Measurements from ENCODE around the gene IGSF22. TPM values are rescaled to one million over a fixed set of nuclear protein-coding genes. Genes with fewer than 3 reads are reported as not detected.
A peak's percentile ranks its signal among the peaks of the same experiment; 100 is the strongest.

IGSF22 gene
- total RNA-seq, 1 experiment from 2014 or later = not detected

GRCh38 chr11:18728658-18729057 is 2.7 kb upstream of the IGSF22 start:
- H3K4me1 ChIP-seq (ENCODE audit: low read length) = peaks cover 3% of the 10 kb centered on the region
- no peak overlapping the region for H3K4me2 ChIP-seq (ENCODE audit: low read depth, low read length, poor library complexity, severe bottlenecking)
- no peaks in the 10 kb centered on the region for H3K79me2 ChIP-seq (ENCODE audit: low read length)
- H3K27ac ChIP-seq (ENCODE audit: low read length) = no peak overlapping the region
- H3K4me3 ChIP-seq (ENCODE audit: low read length) = no peak overlapping the region
- H3K9me2 ChIP-seq (replicated peaks; ENCODE audit: insufficient read depth, low read length) = no peaks in the 10 kb centered on the region
- no peaks in the 10 kb centered on the region for H3K9me3 ChIP-seq (ENCODE audit: low read length)
- no peak for DNase-seq
- no peaks in the 10 kb centered on the region for H4K20me1 ChIP-seq (ENCODE audit: insufficient read depth, low read depth, low read length)
- H3K36me3 ChIP-seq (ENCODE audit: insufficient read depth, low read length) = no peaks in the 10 kb centered on the region
- no peak overlapping the region for H2AFZ ChIP-seq (ENCODE audit: low read length)
- no peak overlapping the region for H3K9ac ChIP-seq (ENCODE audit: low read length)
- H3K27me3 ChIP-seq (ENCODE audit: low read length) = no peaks in the 10 kb centered on the region

GRCh38 chr11:18727479-18728236 is 1.7 kb upstream of the IGSF22 start:
- no peaks in the 10 kb centered on the region for H3K36me3 ChIP-seq (ENCODE audit: insufficient read depth, low read length)
- no peaks in the 10 kb centered on the region for H3K9me2 ChIP-seq (replicated peaks; ENCODE audit: insufficient read depth, low read length)
- H3K4me1 ChIP-seq (ENCODE audit: low read length) = peaks cover 3% of the 10 kb centered on the region
- no peak overlapping the region for H3K4me3 ChIP-seq (ENCODE audit: low read length)
- peak; percentile 76 for DNase-seq
- H3K27ac ChIP-seq (ENCODE audit: low read length) = no peak overlapping the region
- H3K9ac ChIP-seq (ENCODE audit: low read length) = no peak overlapping the region
- H3K4me2 ChIP-seq (ENCODE audit: low read depth, low read length, poor library complexity, severe bottlenecking) = no peak overlapping the region
- no peaks in the 10 kb centered on the region for H3K79me2 ChIP-seq (ENCODE audit: low read length)
- no peak overlapping the region; the same call in 1 of the 2 replicates for H2AFZ ChIP-seq (ENCODE audit: low read length)
- no peaks in the 10 kb centered on the region for H3K9me3 ChIP-seq (ENCODE audit: low read length)
- H3K27me3 ChIP-seq (ENCODE audit: low read length) = no peaks in the 10 kb centered on the region
- no peaks in the 10 kb centered on the region for H4K20me1 ChIP-seq (ENCODE audit: insufficient read depth, low read depth, low read length)

GRCh38 chr11:18723991-18724390 is 2.0 kb downstream of the IGSF22 start:
- H3K9me2 ChIP-seq (replicated peaks; ENCODE audit: insufficient read depth, low read length) = no peaks in the 10 kb centered on the region
- H4K20me1 ChIP-seq (ENCODE audit: insufficient read depth, low read depth, low read length) = no peaks in the 10 kb centered on the region
- no peak overlapping the region for H2AFZ ChIP-seq (ENCODE audit: low read length)
- H3K4me3 ChIP-seq (ENCODE audit: low read length) = no peak overlapping the region
- H3K9me3 ChIP-seq (ENCODE audit: low read length) = no peaks in the 10 kb centered on the region
- DNase-seq = no peak
- no peak overlapping the region for H3K4me2 ChIP-seq (ENCODE audit: low read depth, low read length, poor library complexity, severe bottlenecking)
- H3K9ac ChIP-seq (ENCODE audit: low read length) = no peak overlapping the region
- H3K27ac ChIP-seq (ENCODE audit: low read length) = no peak overlapping the region
- peaks cover 13% of the 10 kb centered on the region for H3K4me1 ChIP-seq (ENCODE audit: low read length)
- H3K79me2 ChIP-seq (ENCODE audit: low read length) = no peaks in the 10 kb centered on the region
- H3K27me3 ChIP-seq (ENCODE audit: low read length) = no peaks in the 10 kb centered on the region
- H3K36me3 ChIP-seq (ENCODE audit: insufficient read depth, low read length) = no peaks in the 10 kb centered on the region

DNA sequence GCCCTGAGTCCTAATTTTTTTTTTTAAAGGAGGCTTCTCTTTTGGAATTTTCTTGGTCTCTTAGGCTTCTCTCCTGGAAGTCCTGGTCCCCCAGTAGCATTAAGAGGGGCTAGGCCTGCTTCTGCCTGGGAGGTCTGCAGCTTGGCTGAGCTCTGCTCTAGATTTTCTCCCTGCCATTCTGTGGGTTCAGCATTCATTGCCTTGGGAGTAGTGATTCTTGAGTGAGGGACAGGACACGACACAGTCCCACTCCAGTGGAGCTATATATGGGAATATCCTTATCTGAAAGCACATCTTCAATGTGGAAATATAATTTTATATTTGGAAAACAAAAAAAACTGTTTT is 3.7 kb downstream of the IGSF22 start:
- Histone ChIP-seq H3K9me3 (ENCODE audit: low read length) (no peaks in the 10 kb centered on the region), H3K4me3 (ENCODE audit: low read length) (peak overlapping the region; percentile 75; the same call in 1 of the 2 replicates), H3K36me3 (ENCODE audit: insufficient read depth, low read length) (no peaks in the 10 kb centered on the region), H3K9ac (ENCODE audit: low read length) (peak overlapping the region; percentile 69; the same call in 1 of the 2 replicates), H3K9me2 (replicated peaks; ENCODE audit: insufficient read depth, low read length) (no peaks in the 10 kb centered on the region), H4K20me1 (ENCODE audit: insufficient read depth, low read depth, low read length) (no peaks in the 10 kb centered on the region), H3K27me3 (ENCODE audit: low read length) (no peaks in the 10 kb centered on the region), H2AFZ (ENCODE audit: low read length) (no peak overlapping the region), H3K27ac (ENCODE audit: low read length) (no peak overlapping the region), H3K79me2 (ENCODE audit: low read length) (no peaks in the 10 kb centered on the region), H3K4me2 (ENCODE audit: low read depth, low read length, poor library complexity, severe bottlenecking) (peak overlapping the region; percentile 87), H3K4me1 (ENCODE audit: low read length) (peaks cover 10% of the 10 kb centered on the region)
- DNase-seq = no peak

DNA sequence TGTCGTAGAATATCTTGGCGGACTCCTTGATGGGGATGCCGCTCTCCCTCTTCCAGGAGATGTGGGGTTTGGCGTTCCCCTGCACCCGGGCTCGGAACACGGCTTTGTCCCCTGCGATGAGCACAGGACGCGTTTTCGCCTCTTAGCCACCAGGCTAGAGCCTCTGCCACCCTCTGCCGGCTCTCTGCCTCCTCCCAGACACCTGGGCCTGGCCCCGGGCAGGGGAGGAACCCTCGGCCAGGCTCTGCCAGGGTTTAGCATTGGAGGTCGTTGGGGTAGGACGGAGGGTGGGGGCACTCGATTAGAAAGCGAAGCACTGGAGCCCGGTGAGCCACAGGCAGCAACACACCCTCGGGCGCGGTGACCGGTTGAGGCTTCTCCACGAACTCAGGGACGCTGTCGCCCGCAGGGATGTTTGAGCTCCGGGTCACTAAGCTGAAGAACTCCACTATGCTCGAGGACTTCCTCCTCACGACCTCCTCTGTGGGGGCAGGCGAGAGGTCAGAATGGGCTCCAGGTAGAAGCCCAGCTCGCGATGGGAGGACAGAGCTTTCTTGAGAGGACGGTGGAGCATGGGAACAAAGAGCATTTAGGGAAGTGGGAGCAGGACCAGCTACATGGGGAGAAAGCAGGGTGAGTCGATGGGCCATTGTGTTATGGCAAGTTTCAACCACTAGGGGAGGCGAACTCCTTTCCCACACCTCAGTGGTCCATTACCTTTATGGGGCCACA is 4.3 kb downstream of the IGSF22 start:
- H3K36me3 ChIP-seq (ENCODE audit: insufficient read depth, low read length) = no peaks in the 10 kb centered on the region
- peak overlapping the region; percentile 75 for H3K4me3 ChIP-seq (ENCODE audit: low read length)
- H3K79me2 ChIP-seq (ENCODE audit: low read length) = no peaks in the 10 kb centered on the region
- H3K4me2 ChIP-seq (ENCODE audit: low read depth, low read length, poor library complexity, severe bottlenecking) = peak overlapping the region; percentile 87
- no peak overlapping the region for H3K27ac ChIP-seq (ENCODE audit: low read length)
- no peaks in the 10 kb centered on the region for H3K9me3 ChIP-seq (ENCODE audit: low read length)
- H3K9me2 ChIP-seq (replicated peaks; ENCODE audit: insufficient read depth, low read length) = no peaks in the 10 kb centered on the region
- DNase-seq = peak; percentile 79
- H2AFZ ChIP-seq (ENCODE audit: low read length) = peak overlapping the region; percentile 96
- H3K27me3 ChIP-seq (ENCODE audit: low read length) = no peaks in the 10 kb centered on the region
- peak overlapping the region; percentile 69 for H3K9ac ChIP-seq (ENCODE audit: low read length)
- no peaks in the 10 kb centered on the region for H4K20me1 ChIP-seq (ENCODE audit: insufficient read depth, low read depth, low read length)
- H3K4me1 ChIP-seq (ENCODE audit: low read length) = peaks cover 10% of the 10 kb centered on the region

- Histone ChIP-seq H3K79me2 (ENCODE audit: low read length) (no peaks in the 10 kb centered on the region), H3K4me1 (ENCODE audit: low read length) (peaks cover 10% of the 10 kb centered on the region), H3K27me3 (ENCODE audit: low read length) (no peaks in the 10 kb centered on the region), H3K36me3 (ENCODE audit: insufficient read depth, low read length) (no peaks in the 10 kb centered on the region), H3K9me2 (replicated peaks; ENCODE audit: insufficient read depth, low read length) (no peaks in the 10 kb centered on the region), H4K20me1 (ENCODE audit: insufficient read depth, low read depth, low read length) (no peaks in the 10 kb centered on the region), H3K9me3 (ENCODE audit: low read length) (no peaks in the 10 kb centered on the region), H3K4me3 (ENCODE audit: low read length) (peak overlapping the region; percentile 75), H3K4me2 (ENCODE audit: low read depth, low read length, poor library complexity, severe bottlenecking) (peak overlapping the region; percentile 87), H2AFZ (ENCODE audit: low read length) (peak overlapping the region; percentile 96), H3K9ac (ENCODE audit: low read length) (peak overlapping the region; percentile 69), H3K27ac (ENCODE audit: low read length) (no peak overlapping the region)
- DNase-seq = peak; percentile 88
Measured at GRCh38 chr11:18720808-18721560, 5.0 kb downstream of the IGSF22 start.

GRCh38 chr11:18720091-18720807 is 5.7 kb downstream of the IGSF22 start:
- H3K9me3 ChIP-seq (ENCODE audit: low read length) = no peaks in the 10 kb centered on the region
- H3K79me2 ChIP-seq (ENCODE audit: low read length) = no peaks in the 10 kb centered on the region
- no peaks in the 10 kb centered on the region for H3K36me3 ChIP-seq (ENCODE audit: insufficient read depth, low read length)
- H3K27ac ChIP-seq (ENCODE audit: low read length) = no peak overlapping the region
- H3K27me3 ChIP-seq (ENCODE audit: low read length) = no peaks in the 10 kb centered on the region
- peak overlapping the region; percentile 87 for H3K4me2 ChIP-seq (ENCODE audit: low read depth, low read length, poor library complexity, severe bottlenecking)
- no peak overlapping the region for H3K4me3 ChIP-seq (ENCODE audit: low read length)
- DNase-seq = no peak
- H4K20me1 ChIP-seq (ENCODE audit: insufficient read depth, low read depth, low read length) = no peaks in the 10 kb centered on the region
- peak overlapping the region; percentile 96; the same call in 1 of the 2 replicates for H2AFZ ChIP-seq (ENCODE audit: low read length)
- peaks cover 10% of the 10 kb centered on the region for H3K4me1 ChIP-seq (ENCODE audit: low read length)
- no peak overlapping the region for H3K9ac ChIP-seq (ENCODE audit: low read length)
- H3K9me2 ChIP-seq (replicated peaks; ENCODE audit: insufficient read depth, low read length) = no peaks in the 10 kb centered on the region
